ENCODE measurements around the gene PXN.
A peak's percentile ranks its signal among the peaks of the same experiment; 100 is the strongest.
"Not testable (repeated sequence)": the region's sequence is repeated elsewhere in the genome, so short reads cannot be mapped to it uniquely, and the experiment has no call there.

The PXN gene

GRCh38 chr12:120239776-120240494 lies 25.6 kb downstream of the PXN start:
- no peak for DNase-seq

- no peak for DNase-seq
These were observed 26.6 kb downstream of the PXN start for GRCh38 chr12:120238839-120239445.

GRCh38 chr12:120238217-120238616 lies 27.3 kb downstream of the PXN start:
- no peak for DNase-seq

- DNase-seq, result peak; percentile 10 to 72
These were observed 28.0 kb downstream of the PXN start for GRCh38 chr12:120237360-120238171.

- DNase-seq, result not testable (repeated sequence)
These were observed 28.7 kb downstream of the PXN start for GRCh38 chr12:120236809-120237208.

GRCh38 chr12:120235369-120236323 lies 29.9 kb downstream of the PXN start:
- DNase-seq, result no peak

GRCh38 chr12:120234643-120235368 lies 30.7 kb downstream of the PXN start:
- no peak for DNase-seq

GRCh38 chr12:120231316-120232011 lies 34.1 kb downstream of the PXN start:
- DNase-seq, result peak; percentile 40 to 95

- DNase-seq, result no peak
These were observed 34.6 kb downstream of the PXN start for GRCh38 chr12:120230974-120231315.

- no peak for DNase-seq
These were observed 35.1 kb downstream of the PXN start for GRCh38 chr12:120230326-120230973.

- DNase-seq, result no peak
These were observed 35.8 kb downstream of the PXN start for GRCh38 chr12:120229487-120230325.

- no peak for DNase-seq
These were observed 36.5 kb downstream of the PXN start for GRCh38 chr12:120229071-120229486.

GRCh38 chr12:120228291-120229070 lies 37.0 kb downstream of the PXN start:
- peak; percentile 71 to 72 for DNase-seq

- no peak for DNase-seq
These were observed 37.6 kb downstream of the PXN start for GRCh38 chr12:120228041-120228290.

- no peak for DNase-seq
These were observed 38.1 kb downstream of the PXN start for GRCh38 chr12:120227233-120228040.

- DNase-seq, result no peak
These were observed 39.5 kb downstream of the PXN start for GRCh38 chr12:120225852-120226640.

GRCh38 chr12:120225200-120225558 lies 40.4 kb downstream of the PXN start:
- no peak for DNase-seq

Measured in bone marrow (tissue), 2 donors.